ENCODE measurements around the gene LITAF. TPM values are rescaled to one million over a fixed set of nuclear protein-coding genes. Genes with fewer than 3 reads are reported as not detected.

Gene LITAF
- polyA plus RNA-seq, 1 donor (not counting 4 experiments of a cell fraction or from before 2014, with no cell fraction given), result 85.4 TPM

DNA sequence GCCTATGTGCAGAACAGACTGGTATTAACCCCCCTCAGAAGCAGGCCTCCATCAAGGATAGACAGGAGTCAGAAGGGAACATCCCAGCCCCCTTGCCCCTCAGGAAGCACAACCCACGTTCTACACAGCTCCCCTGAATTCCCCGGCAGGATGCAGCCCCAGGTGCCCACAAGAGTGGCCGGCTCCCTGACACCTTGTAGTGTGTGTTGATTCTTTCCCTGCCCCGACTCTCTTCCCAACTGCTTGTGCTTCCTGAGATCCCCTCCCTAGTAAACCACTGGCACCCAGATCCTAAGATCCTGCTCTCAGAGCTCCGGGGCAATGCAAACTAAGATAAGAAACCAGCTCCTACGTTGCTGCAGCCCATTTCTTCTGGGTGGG, 34.8 kb upstream of the LITAF start:
- H3K4me2 ChIP-seq (ENCODE audit: control insufficient read depth, extremely low read depth, insufficient read depth, low read depth, low read length), result no peak overlapping the region
- H3K9me3 ChIP-seq (ENCODE audit: control insufficient read depth, low read depth, low read length), result no peaks in the 10 kb centered on the region
- H3K36me3 ChIP-seq (ENCODE audit: control insufficient read depth in 2 of 2, extremely low read depth in 1 of 2, insufficient read depth in 2 of 2, low read length in 2 of 2), result no peaks in the 10 kb centered on the region
- no peaks in the 10 kb centered on the region for H3K27me3 ChIP-seq (ENCODE audit: control insufficient read depth, extremely low read depth, insufficient read depth, low read length)
- dilution Hi-C loops (cut with MboI; ENCODE audit: extremely low pct_ligation_motif_present, low sequenced_read_pairs), result no loop called here
- H3K27ac ChIP-seq (ENCODE audit: control insufficient read depth, insufficient read depth, low read length), result no peak overlapping the region
- DNase-seq (ENCODE audit: low read depth, low spot score) (no peak), FAIRE-seq (no peak)
- H3K9me1 ChIP-seq (ENCODE audit: control insufficient read depth, extremely low read depth, insufficient read depth, low read length), result no peaks in the 10 kb centered on the region
- no peaks in the 10 kb centered on the region for H3K79me2 ChIP-seq (ENCODE audit: control insufficient read depth, insufficient read depth, low read length)
- TF ChIP-seq, protein P1, sequence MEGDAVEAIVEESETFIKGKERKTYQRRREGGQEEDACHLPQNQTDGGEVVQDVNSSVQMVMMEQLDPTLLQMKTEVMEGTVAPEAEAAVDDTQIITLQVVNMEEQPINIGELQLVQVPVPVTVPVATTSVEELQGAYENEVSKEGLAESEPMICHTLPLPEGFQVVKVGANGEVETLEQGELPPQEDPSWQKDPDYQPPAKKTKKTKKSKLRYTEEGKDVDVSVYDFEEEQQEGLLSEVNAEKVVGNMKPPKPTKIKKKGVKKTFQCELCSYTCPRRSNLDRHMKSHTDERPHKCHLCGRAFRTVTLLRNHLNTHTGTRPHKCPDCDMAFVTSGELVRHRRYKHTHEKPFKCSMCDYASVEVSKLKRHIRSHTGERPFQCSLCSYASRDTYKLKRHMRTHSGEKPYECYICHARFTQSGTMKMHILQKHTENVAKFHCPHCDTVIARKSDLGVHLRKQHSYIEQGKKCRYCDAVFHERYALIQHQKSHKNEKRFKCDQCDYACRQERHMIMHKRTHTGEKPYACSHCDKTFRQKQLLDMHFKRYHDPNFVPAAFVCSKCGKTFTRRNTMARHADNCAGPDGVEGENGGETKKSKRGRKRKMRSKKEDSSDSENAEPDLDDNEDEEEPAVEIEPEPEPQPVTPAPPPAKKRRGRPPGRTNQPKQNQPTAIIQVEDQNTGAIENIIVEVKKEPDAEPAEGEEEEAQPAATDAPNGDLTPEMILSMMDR (optimal IDR thresholded peaks at IDR 0.05 in 1 of 3, IDR thresholded peaks at IDR 0.05 in 1 of 3, conservative IDR thresholded peaks at IDR 0.05 in 1 of 3; ENCODE audit: extremely low read depth in 1 of 3, insufficient read depth in 2 of 3, low read length in 3 of 3), result no peak
- TF ChIP-seq EZH2 (IDR thresholded peaks at IDR 0.05; ENCODE audit: low read length), result no peak
- H3K9ac ChIP-seq (ENCODE audit: control insufficient read depth, extremely low read depth, insufficient read depth, low read length), result no peak overlapping the region
- no peaks in the 10 kb centered on the region for H4K20me1 ChIP-seq (ENCODE audit: control insufficient read depth, extremely low read depth, insufficient read depth, low read length)
- H3K4me1 ChIP-seq (ENCODE audit: control insufficient read depth, extremely low read depth, insufficient read depth, low read length), result no peaks in the 10 kb centered on the region
- H3K4me3 ChIP-seq (ENCODE audit: control insufficient read depth in 2 of 3, extremely low read depth in 1 of 3, insufficient read depth in 2 of 3, low read depth in 1 of 3, low read length in 3 of 3), result no peak overlapping the region
- H2AFZ ChIP-seq (ENCODE audit: control insufficient read depth, low read length), result peak overlapping the region; percentile 7

DNA sequence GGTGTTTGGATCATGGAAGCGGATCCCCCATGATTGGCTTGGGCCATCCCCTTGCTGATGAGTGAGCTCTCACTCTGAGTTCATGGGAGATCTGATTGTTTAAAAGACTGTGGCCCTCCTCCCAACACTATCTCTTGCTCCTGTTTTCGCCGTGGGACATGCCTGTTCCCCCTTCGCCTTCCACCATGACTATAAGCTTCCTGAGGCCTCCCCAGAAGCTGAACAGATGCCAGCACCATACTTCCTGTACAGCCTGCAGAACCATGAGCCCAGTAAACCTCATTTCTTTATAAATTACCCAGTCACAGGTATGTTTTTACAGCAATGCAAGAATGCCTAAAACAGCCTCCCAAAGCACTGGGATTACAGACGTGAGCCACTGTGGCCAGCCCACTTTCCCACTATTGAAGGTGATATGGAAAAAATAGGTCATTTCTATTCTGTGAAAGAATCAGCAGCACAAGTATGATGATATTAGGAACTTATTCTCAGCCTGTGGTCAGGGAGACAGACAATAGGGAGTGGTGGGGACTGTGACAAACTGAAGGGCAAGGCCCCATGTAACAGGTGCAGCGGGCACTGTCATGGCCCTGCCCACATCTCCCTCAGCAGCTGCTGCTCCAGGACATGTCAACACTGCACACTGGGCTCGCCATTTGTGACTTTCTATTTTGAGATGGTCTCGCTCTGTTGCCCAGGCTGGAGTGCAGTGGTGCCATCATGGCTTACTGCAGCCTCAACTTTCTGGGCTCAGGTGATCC, 33.7 kb upstream of the LITAF start:
- Histone ChIP-seq H3K4me2 (ENCODE audit: control insufficient read depth, extremely low read depth, insufficient read depth, low read depth, low read length) (no peak overlapping the region), H3K79me2 (ENCODE audit: control insufficient read depth, insufficient read depth, low read length) (no peaks in the 10 kb centered on the region), H3K27ac (ENCODE audit: control insufficient read depth, insufficient read depth, low read length) (no peak overlapping the region), H3K9me1 (ENCODE audit: control insufficient read depth, extremely low read depth, insufficient read depth, low read length) (no peaks in the 10 kb centered on the region), H3K36me3 (ENCODE audit: control insufficient read depth in 2 of 2, extremely low read depth in 1 of 2, insufficient read depth in 2 of 2, low read length in 2 of 2) (no peaks in the 10 kb centered on the region), H4K20me1 (ENCODE audit: control insufficient read depth, extremely low read depth, insufficient read depth, low read length) (no peaks in the 10 kb centered on the region), H3K9me3 (ENCODE audit: control insufficient read depth, low read depth, low read length) (no peaks in the 10 kb centered on the region), H3K4me3 (ENCODE audit: control insufficient read depth in 2 of 3, extremely low read depth in 1 of 3, insufficient read depth in 2 of 3, low read depth in 1 of 3, low read length in 3 of 3) (no peak overlapping the region), H3K27me3 (ENCODE audit: control insufficient read depth, extremely low read depth, insufficient read depth, low read length) (no peaks in the 10 kb centered on the region), H3K9ac (ENCODE audit: control insufficient read depth, extremely low read depth, insufficient read depth, low read length) (no peak overlapping the region), H2AFZ (ENCODE audit: control insufficient read depth, low read length) (no peak overlapping the region), H3K4me1 (ENCODE audit: control insufficient read depth, extremely low read depth, insufficient read depth, low read length) (no peaks in the 10 kb centered on the region)
- TF ChIP-seq, protein P1 (optimal IDR thresholded peaks at IDR 0.05 in 1 of 3, IDR thresholded peaks at IDR 0.05 in 1 of 3, conservative IDR thresholded peaks at IDR 0.05 in 1 of 3; ENCODE audit: extremely low read depth in 1 of 3, insufficient read depth in 2 of 3, low read length in 3 of 3), result no peak
- TF ChIP-seq EZH2 (IDR thresholded peaks at IDR 0.05; ENCODE audit: low read length), result no peak
- FAIRE-seq, result no peak
- no peak for DNase-seq (ENCODE audit: low read depth, low spot score)
- dilution Hi-C loops (cut with MboI; ENCODE audit: extremely low pct_ligation_motif_present, low sequenced_read_pairs), result no loop called here

All from keratinocyte (primary cell).